Measurements from ENCODE around the gene HEG1.

HEG1 gene

DNA sequence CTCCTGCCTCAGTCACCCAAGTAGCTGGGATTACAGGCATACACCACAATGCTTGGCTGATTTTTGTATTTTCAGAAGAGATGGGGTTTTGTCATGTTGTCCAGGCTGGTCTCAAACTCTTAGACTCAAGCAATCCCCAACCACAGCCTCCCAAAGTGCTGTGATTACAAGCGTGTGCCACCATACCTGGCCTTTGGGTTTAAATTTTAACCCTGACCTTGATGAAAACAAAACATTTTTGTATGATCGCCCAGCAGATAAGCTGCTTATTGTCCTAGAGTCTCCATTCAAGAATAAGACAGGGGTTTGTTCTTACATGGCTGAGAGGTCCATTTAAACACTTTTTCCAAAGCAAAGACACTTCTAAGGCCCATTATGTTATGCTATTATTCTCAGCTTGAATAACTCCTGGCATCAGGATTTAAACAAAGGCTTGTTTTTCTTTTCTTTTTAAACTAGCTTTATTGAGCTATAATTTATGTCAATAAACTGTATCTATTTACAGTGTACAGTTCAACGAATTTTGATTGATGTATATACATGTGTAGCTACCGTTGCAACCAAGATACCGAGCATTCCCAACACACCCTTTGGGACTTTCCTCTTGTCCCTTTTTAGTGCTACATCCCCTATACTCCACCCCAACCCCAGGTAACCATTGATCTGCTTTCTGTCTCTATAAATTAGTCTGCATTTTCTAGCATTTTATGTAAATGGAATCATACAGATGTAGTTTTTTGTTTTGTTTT is 119.8 kb downstream of the HEG1 start:
- DNase-seq, result no peak

DNA sequence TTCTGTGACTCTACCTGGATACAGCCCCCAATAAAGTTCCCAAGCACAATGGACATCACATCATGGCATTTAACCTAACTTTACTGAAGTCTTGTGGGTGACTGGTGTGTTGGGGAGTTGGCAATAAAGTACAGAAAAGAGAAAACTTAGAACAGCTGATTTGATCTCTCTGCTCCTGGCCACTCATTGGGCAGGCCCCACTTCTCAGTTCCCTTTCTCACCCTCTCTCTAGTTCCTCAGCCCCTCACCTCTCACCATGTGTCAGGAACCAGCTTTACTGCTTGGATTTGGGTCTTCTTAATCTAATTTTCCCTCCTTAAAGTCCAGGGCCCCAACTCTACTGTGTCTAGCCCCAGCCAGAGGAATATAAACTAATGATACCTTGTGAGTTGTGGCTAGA is 120.5 kb downstream of the HEG1 start:
- DNase-seq, result no peak

DNA sequence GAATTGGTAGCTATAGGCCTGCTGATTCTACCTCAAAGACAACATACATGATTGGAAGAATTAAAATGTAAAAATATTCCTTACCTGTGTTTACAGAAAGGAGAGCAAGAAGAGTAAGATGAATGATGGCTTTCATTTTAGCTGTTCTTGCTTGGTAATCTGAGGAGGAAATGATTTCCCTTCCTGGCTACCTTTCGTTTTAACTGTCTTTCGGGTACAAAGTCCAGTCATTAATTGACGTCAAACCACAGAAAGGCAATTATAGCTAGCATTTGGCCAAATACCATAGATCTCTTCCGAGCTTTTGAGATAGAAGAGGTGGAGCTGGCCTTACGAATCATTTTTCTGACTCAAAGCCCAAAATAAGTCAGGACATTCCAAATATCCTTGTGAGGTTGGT is 121.2 kb downstream of the HEG1 start, which contains the start of gene MUC13:
Gene MUC13 (minus strand): TSS at position 175 of the 400 bp plus-strand sequence. CDS start 39 bp downstream, at position 136.
- no peak for DNase-seq

DNA sequence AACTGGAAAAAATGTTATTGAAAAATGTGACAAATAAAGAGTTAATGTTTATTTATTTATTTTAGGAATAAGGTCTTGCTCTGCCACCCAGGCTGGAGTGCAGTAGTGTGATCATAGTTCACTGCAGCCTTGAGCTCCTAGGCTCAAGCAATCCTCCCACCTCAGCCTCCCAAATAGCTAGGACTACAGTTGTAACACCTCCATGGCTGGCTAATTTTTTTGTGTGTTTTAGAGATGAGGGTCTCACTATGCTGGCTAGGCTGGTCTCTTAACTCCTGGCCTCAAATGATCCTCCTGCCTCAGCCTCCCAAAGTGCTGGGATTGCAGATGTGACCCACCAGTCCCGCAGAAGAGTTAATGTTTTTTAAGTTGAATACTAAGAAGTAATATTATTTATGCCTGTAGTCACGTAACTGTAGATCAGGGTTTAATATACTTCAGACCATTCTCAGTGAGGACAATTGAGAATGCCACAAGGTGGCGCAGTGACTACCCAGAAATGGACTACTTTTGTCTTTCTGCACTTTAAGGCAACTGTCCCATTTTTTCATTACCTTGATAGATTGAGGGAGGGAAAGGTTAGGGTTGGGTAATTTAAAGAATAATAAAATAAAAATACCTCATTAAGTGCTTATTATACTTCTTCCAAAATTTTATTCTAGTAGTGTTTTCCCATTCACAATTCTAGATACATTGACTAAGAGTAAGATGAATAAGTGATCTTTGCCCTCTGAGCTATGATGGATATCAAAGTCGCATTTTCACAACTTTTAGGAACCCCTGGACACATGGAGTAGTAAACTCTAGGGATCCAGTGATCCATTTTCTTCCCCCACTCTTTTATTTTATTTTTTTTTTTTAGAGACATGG is 127.2 kb downstream of the HEG1 start:
- DNase-seq, result no peak

DNA sequence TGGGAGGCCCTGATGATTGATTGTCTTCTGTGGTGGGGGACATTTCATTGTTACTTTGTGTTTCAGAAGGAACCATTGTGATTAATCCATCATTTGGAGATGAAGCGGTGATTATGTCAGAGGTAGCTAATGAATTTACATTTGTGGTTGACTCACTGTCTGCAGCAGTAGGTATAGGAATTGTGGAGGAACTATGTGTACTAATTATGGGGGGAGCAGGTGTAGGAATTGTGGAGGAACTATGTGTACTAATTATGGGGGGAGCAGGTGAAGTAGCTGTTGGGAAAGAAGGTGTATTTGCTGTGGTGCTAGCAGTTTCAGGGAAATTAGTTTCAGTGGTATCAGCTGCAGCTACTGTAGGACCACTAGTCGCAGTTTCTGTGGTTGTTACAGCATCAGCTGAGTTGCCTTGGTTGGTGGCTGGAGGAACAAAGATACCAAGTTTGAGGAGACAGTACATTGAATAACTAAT is 128.2 kb downstream of the HEG1 start:
- DNase-seq, result no peak

DNA sequence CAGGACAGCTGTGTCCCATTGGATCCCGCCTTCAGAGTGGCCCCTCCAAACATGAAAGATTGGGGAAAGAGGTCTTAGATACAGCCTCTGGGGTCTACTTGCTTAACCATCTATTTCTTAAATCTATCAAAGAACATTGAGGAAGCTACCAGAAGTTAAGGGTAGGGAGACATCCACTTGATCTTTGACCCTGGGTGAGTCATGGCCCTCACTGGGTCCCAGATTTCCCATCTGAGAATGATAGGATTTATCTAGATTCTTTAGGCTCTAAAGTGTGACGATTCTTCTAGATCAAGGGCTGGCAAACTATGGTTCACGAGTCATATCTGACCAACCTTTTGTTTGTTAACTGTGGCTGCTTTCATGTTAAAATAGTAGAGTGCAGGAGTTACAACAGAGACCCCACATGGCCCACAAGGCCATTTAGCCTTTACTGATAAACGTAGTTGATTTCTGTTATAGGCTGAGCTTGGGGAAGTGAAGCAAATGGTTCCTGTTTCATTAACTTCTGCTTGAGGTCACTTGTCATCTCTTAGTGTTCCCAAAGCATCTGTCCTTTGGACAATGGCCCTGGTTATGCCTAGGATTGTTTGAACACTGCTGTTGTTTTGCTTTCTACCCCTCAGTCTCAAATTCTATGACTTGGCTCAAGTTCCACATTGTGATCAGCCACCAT is 129.2 kb downstream of the HEG1 start:
- no peak for DNase-seq

DNA sequence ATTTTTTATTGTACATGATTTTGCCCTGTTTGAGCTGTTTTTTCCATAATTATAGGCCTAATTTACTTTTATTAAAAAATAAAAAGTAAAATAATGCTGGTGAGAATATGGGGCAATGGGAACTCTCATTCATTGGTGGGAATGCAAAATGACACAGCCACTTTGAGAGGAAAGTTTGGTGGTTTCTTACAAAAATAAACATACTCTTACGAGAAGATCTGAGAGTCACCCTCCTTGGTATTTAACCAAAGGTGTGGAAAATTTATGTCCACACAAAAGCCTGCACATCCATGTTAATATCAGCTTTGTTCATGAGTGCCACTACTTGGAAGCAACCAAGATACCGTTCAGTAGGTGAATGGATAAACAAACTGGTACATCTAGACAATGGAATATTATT is 131.1 kb downstream of the HEG1 start:
- DNase-seq, result no peak

DNA sequence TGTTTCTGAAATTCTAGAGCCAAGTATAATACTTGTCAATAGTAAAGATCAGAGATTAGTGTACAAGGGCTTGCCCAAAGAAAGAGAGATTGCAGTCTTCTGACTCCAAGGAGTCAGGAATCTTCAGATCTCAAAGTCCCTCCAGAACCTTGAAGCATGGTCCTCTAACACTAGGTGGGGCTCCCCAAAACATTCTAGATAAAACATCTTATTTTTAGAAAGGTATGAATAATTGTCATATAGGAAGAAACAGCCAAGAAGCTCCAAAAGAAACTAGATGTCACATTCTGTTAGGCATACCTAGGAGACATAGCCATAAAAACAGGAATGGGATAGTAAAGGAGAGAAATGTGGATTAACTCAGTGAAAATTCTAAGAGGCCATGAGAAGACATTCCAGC is 132.0 kb downstream of the HEG1 start:
- DNase-seq, result no peak

DNA sequence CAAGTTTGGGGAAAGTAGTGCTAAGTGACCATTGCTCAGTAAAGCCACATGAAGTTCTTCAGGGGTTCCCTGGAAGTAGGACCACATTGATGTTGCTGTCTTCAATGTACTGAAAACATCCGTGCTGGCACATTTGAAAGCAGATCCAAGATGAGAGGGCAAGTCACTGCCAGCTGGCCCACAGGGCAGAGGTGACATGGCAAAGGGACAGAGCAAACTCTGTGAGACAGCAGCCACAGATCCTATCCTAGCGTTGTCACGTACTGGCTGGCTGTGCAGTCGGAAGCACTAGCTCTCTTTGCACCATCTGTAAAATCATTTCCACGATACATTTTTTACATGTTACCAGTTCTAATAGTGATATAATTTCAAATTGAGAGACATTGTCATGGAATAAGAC is 135.1 kb downstream of the HEG1 start:
- no peak for DNase-seq

DNA sequence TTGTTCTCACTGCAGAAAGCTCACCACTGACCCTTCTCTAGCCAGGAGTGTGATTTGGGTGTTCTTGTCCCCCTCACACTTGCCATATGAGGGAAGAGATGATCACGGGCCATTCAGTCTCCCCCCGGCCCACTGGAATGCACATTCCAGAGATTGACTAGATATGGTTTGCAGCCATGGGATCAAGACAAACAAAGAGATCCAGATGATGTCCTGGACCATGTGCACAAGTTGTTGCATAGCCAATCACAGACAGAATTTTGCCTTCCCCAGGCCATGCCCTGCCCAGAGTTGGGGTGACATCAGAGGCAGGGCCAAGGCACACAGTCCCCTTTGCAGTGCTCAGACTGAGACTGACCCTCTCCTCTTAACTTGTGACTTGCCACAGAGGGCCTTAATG is 136.0 kb downstream of the HEG1 start:
- no peak for DNase-seq

DNA sequence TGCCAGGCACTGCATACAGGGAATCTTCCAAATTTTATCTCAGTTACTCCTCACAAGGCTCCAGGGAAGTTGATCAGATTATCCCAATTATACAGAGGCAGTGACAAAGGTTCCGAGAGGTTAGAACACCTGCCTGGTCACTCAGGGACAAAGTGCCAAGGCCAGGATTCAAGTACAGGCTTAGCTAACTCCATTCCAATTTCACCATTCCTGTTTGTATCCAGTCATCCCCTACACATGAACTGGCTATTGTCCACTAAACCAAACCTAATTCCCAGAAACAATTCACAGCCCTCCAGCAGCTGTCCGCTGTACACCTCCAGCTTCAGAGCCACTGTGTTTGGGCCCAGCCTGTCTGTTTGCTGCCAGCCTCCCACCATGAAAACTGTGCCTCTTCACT is 137.3 kb downstream of the HEG1 start:
- no peak for DNase-seq

DNA sequence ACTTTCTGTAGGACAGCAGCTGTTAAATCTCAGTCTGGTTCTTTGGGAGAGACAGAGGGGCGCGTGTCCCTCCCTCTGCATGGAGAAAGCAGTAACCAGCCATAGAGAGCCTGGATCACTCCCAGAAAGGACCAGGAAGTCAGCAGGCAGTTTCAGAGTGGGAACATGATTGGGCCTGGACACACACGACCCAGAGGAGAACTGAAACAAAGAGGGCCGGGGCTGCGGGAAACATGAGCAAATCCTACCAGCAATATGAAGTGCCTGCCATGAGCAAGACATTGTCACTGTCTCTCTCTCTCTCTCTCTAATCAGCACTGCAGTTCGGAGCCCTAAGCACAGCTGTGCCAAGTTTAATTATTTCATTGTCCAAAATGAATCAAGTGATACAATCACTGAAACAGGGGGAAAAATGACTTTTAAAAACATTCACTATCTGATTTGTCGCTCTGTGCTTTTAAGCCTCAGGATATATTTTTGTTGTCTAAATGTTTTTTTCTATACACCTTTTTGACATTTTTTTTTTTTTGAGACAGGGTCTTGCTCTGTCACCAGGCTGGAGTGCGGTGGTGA is 138.9 kb downstream of the HEG1 start:
- no peak for DNase-seq

All from NCI-H524 treated with DMSO at 0.1 percent for 48 hours (cell line).